Esophagus squamous epithelium (tissue), 5 donors: Measurements from ENCODE around the gene GSC. TPM values are rescaled to one million over a fixed set of nuclear protein-coding genes. Genes with fewer than 3 reads are reported as not detected.

Experiments
- DNase-seq: peaks from one replicate; lab custom pipeline; 2025; lab: John Stamatoyannopoulos, UW
- H3K27ac ChIP-seq, 4 donors: fragments of 200-600 bp; sonication (generic); one replicate each; pipeline ENCODE4 v1.5.1; 2016 to 2019; ENCODE audit warnings: mild to moderate bottlenecking in 1 of 4
- H3K27me3 ChIP-seq, 4 donors: fragments of 200-600 bp; sonication (generic); 1 replicate in 3 of 4; 2 replicates in 1 of 4; pipeline versions ENCODE4 v1.5.1 to v1.6.0; 2017 to 2021; ENCODE audit warnings: antibody characterized with exemption in 1 of 4
- H3K36me3 ChIP-seq, 3 donors: fragments of 200-600 bp; sonication (generic); one replicate each; pipeline ENCODE4 v1.5.1; 2016 to 2019
- H3K4me1 ChIP-seq, 3 donors: fragments of 200-600 bp; sonication (generic); one replicate each; pipeline ENCODE4 v1.5.1; 2017 to 2019
- H3K4me3 ChIP-seq, 4 donors: fragments of 200-600 bp; sonication (generic); 1 replicate in 3 of 4; 2 replicates in 1 of 4; pipeline ENCODE4 v1.5.1; 2016 to 2019; ENCODE audit warnings: mild to moderate bottlenecking in 2 of 4, moderate library complexity in 1 of 4
- H3K9me3 ChIP-seq, 3 donors: fragments of 200-600 bp; sonication (generic); one replicate each; pipeline ENCODE4 v1.5.1; 2016 to 2019
- POLR2A ChIP-seq, 4 donors: fragments of 450-650 bp; IDR thresholded peaks; one replicate each; pipeline ENCODE4 v1.6.1; 2017; ENCODE audit warnings: antibody characterized with exemption in 4 of 4, mild to moderate bottlenecking in 4 of 4, moderate library complexity in 3 of 4
- WGBS, 2 donors: methylation state at CpG; one replicate each; pipeline ENCODE4 v1.1.5; 2018; 5-methylcytosine and 5-hydroxymethylcytosine counted together
- intact Hi-C: fragments of 100-400 bp; cut with DNase I; formaldehyde crosslinking; loops from one replicate; pipeline ENCODE4 v1.15.0; 2022
- total RNA-seq, 4 donors: library from RNA; depleted of rRNA; stranded (reverse); fragments of >200 nt; gene quantifications; one replicate each; pipeline ENCODE4 v1.1.0, GENCODE V29; 2016
- TF ChIP-seq, protein P1 (sequence below), 6 experiments: fragments of 450-650 bp in 4 of 6; fragments of 200-600 bp in 2 of 6; sonication (generic) in 2 of 6; IDR thresholded peaks; one replicate each; pipeline ENCODE4 v1.5.1; 2016 to 2019; ENCODE audit warnings: antibody characterized with exemption in 6 of 6, mild to moderate bottlenecking in 4 of 6, moderate library complexity in 4 of 6
- donor health status: DM: yes; HTN: yes; CAD: no.

Gene GSC
- total RNA-seq, 4 donors from 2014 or later, result 0.38 TPM; not detected in 3

DNA sequence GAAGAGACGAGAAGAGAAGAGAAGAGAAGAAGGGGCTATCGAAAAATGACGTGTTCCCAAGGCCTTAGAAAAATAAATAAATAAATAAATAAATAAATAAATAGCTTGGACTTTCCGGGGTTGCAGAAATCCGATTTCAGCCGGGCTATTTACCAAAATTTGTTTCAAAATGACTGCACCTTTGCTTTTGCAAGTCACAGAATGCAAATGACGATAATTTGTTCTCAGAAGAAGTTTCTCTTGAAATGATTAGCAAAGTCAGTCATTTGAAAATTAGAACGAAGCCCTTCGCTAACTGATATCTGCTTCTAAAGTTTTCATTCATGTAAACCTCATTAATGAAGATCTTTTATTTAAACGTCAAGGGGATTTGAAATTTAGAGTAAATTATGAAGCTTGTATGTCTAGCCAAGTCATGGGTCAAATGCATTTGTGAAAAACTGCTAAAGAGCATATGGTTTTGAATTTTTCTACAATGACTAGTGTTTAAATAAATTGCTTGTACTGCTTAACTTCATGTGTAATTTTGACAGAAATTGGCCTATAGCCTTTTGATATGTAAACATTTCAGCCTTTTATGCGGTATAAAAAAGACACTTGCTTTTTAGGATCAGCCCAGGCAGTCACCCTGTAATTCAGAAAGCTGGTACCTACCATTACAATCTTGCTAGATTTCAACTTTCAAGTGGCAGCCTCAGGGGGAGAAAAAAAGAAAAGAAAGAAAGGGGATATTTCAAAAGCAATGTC lies 4.6 kb upstream of the GSC start:
- intact Hi-C loops, result no loop called here
- H3K4me1 ChIP-seq, result peaks cover 8 to 25% (median 9%) of the 10 kb centered on the region in 3 donors
- no peak for DNase-seq
- no peak overlapping the region for H3K4me3 ChIP-seq
- 10 to 16% methylated on average over 11 of the region's 11 CpGs for WGBS, 2 donors
- H3K27ac ChIP-seq, result no peak overlapping the region
- TF ChIP-seq POLR2A (IDR thresholded peaks at IDR 0.05), result no peak
- TF ChIP-seq, protein P1, sequence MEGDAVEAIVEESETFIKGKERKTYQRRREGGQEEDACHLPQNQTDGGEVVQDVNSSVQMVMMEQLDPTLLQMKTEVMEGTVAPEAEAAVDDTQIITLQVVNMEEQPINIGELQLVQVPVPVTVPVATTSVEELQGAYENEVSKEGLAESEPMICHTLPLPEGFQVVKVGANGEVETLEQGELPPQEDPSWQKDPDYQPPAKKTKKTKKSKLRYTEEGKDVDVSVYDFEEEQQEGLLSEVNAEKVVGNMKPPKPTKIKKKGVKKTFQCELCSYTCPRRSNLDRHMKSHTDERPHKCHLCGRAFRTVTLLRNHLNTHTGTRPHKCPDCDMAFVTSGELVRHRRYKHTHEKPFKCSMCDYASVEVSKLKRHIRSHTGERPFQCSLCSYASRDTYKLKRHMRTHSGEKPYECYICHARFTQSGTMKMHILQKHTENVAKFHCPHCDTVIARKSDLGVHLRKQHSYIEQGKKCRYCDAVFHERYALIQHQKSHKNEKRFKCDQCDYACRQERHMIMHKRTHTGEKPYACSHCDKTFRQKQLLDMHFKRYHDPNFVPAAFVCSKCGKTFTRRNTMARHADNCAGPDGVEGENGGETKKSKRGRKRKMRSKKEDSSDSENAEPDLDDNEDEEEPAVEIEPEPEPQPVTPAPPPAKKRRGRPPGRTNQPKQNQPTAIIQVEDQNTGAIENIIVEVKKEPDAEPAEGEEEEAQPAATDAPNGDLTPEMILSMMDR (IDR thresholded peaks at IDR 0.05), result no peak
- no peaks in the 10 kb centered on the region for H3K36me3 ChIP-seq
- H3K27me3 ChIP-seq, result peaks cover 21 to 100% (median 47%) of the 10 kb centered on the region in 4 donors
- no peaks in the 10 kb centered on the region for H3K9me3 ChIP-seq

DNA sequence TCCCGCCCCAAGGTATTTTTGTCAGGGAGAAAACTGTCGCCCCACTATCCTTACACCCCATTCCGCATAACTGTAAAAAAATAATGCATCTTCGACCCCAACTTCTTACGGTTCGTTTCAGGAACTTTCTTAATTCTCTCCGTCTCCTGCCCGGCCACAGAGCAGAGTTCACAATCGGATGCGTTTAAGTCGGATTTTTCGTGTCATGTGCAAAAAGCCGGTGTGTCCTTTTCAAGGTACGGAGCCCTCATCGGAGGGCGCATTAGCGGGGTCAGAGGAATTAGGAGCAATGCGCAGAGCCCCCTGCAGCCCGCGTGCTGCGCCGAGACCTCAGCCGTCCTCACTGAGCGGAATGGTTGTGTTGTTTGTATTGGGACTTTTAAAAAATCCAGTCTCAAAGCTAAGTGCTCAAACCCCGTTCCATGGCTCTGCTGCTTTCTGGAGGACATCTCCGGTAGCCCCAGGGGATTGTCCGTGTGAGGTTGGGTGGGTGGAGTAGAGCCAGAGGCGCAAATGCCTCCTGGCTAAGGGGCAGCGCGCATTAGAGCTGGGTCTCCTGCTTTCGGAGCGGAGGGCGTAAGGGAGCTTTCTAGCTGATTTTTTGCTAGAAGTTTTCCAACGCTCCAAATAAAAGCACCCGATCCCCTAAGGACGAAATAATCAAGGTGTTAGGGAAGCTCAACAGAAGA lies 3.9 kb upstream of the GSC start:
- TF ChIP-seq, protein P1 (IDR thresholded peaks at IDR 0.05), result no peak
- TF ChIP-seq POLR2A (IDR thresholded peaks at IDR 0.05), result no peak
- no peaks in the 10 kb centered on the region for H3K9me3 ChIP-seq
- H3K36me3 ChIP-seq, result no peaks in the 10 kb centered on the region
- H3K4me1 ChIP-seq, result peaks cover 14 to 32% (median 16%) of the 10 kb centered on the region in 3 donors
- H3K4me3 ChIP-seq, result no peak overlapping the region
- intact Hi-C loops, result no loop called here
- H3K27me3 ChIP-seq, result peaks cover 28 to 100% (median 50%) of the 10 kb centered on the region in 4 donors
- no peak overlapping the region for H3K27ac ChIP-seq
- 13 to 18% methylated on average over 16 to 33 of the region's 36 CpGs for WGBS, 2 donors
- no peak for DNase-seq

DNA sequence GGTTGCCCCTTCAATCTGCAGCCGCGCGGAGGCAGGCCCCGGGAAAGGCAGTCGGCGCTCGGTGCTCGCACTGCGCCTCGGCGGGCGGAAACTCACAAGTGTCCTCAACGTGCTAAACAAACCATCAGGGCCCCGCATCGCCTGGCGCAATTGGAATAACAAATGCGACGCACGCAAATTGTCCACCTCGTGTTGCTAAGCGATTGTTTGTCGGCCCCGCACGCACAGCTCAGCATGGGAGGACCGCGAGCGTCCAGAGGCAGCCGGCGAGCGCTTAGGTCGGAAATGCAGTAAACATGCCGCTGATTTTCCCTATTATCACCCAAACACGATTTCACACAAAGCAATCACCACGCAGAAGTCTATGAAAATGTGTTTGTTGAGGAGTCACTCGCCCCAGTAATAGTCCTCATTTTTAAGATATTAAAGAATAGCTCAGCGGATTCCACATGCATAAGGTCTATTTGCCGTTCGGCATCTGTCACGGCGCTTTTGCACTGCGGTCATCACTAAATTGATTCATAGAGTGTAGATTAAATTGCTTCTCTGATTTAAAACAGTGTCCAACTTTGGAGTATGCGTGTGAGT lies 3.2 kb upstream of the GSC start:
- Histone ChIP-seq H3K4me1 (peaks cover 21 to 38% (median 23%) of the 10 kb centered on the region in 3 donors), H3K4me3 (no peak overlapping the region), H3K27ac (no peak overlapping the region), H3K36me3 (no peaks in the 10 kb centered on the region), H3K9me3 (no peaks in the 10 kb centered on the region), H3K27me3 (peaks cover 30 to 100% (median 50%) of the 10 kb centered on the region in 4 donors)
- whole genome bisulfite sequencing, 2 donors, result 19 to 20% methylated on average over 13 to 27 of the region's 42 CpGs
- no peak for DNase-seq
- intact Hi-C loops, result no loop called here
- TF ChIP-seq, protein P1 (IDR thresholded peaks at IDR 0.05), result no peak
- no peak for TF ChIP-seq POLR2A (IDR thresholded peaks at IDR 0.05)

DNA sequence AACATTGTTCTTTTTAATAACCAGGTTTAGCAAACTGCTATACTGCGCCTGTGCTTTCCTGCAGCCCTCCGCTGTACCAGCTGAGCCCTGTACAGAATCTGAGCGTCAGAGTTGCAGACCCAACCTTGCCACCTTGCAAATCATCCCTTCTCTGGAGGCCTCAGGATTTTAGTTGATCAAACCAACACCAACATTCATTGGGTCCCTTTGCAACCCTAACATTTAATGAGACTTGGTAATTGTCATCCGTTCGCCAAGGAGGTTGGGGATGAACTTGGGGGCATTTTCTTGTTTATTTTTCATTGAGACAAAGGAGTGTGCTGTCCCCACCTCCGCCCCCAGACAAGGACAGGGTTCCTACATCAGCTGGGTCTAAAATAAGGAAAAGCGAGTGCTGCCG lies 2.6 kb upstream of the GSC start:
- intact Hi-C loops, result no loop called here
- no peak for TF ChIP-seq POLR2A (IDR thresholded peaks at IDR 0.05)
- TF ChIP-seq, protein P1 (IDR thresholded peaks at IDR 0.05), result no peak
- 18 to 29% methylated on average over 5 to 6 of the region's 8 CpGs for WGBS, 2 donors
- H3K9me3 ChIP-seq, result no peaks in the 10 kb centered on the region
- H3K27me3 ChIP-seq, result peaks cover 34 to 100% (median 52%) of the 10 kb centered on the region in 4 donors
- H3K4me3 ChIP-seq, result no peak overlapping the region
- DNase-seq, result no peak
- H3K27ac ChIP-seq, result no peak overlapping the region
- H3K4me1 ChIP-seq, result peaks cover 21 to 44% (median 23%) of the 10 kb centered on the region in 3 donors
- H3K36me3 ChIP-seq, result no peaks in the 10 kb centered on the region
